ENCODE measurements around the gene NODAL. TPM values are rescaled to one million over a fixed set of nuclear protein-coding genes. Genes with fewer than 3 reads are reported as not detected.

The NODAL gene
- polyA plus RNA-seq, 1 donor from 2014 or later = not detected

GRCh38 chr10:70412356-70412755, 29.1 kb downstream of the NODAL start:
- Histone ChIP-seq H4K20me1 (ENCODE audit: insufficient read depth) (no peaks in the 10 kb centered on the region), H2AFZ (ENCODE audit: low read depth, low read length) (no peak overlapping the region), H3F3A (ENCODE audit: insufficient read depth, low read length, poor library complexity, severe bottlenecking) (no peaks in the 10 kb centered on the region), H3K27me3 (ENCODE audit: insufficient read depth, low read depth, low read length) (no peaks in the 10 kb centered on the region), H3K36me3 (ENCODE audit: insufficient read depth, low read length) (no peaks in the 10 kb centered on the region), H3K9me3 (ENCODE audit: low read length) (no peaks in the 10 kb centered on the region), H3K4me2 (ENCODE audit: low read length) (no peak overlapping the region), H3K9ac (ENCODE audit: low read length) (no peak overlapping the region), H3K9me2 (ENCODE audit: insufficient read depth, low read length) (no peaks in the 10 kb centered on the region), H3K79me2 (replicated peaks; ENCODE audit: insufficient read depth, low read length) (peaks cover 54% of the 10 kb centered on the region), H3K4me3 (ENCODE audit: low read length) (no peak overlapping the region), H3K27ac (ENCODE audit: low read length) (no peak overlapping the region)
- TF ChIP-seq EP300 (conservative IDR thresholded peaks at IDR 0.05; ENCODE audit: poor library complexity, severe bottlenecking) (no peak), EZH2 (IDR thresholded peaks at IDR 0.05; ENCODE audit: borderline replicate concordance, insufficient read depth, low read length, poor library complexity, severe bottlenecking) (no peak), CTCF (IDR thresholded peaks at IDR 0.05; ENCODE audit: poor library complexity, severe bottlenecking) (no peak), SMC3 (conservative IDR thresholded peaks at IDR 0.05; ENCODE audit: poor library complexity) (no peak)

GRCh38 chr10:70410608-70411007, 30.9 kb downstream of the NODAL start:
- Histone ChIP-seq H3K9me2 (ENCODE audit: insufficient read depth, low read length) (no peaks in the 10 kb centered on the region), H3K9ac (ENCODE audit: low read length) (no peak overlapping the region), H2AFZ (ENCODE audit: low read depth, low read length) (no peak overlapping the region), H3K27me3 (ENCODE audit: insufficient read depth, low read depth, low read length) (no peaks in the 10 kb centered on the region), H4K20me1 (ENCODE audit: insufficient read depth) (peaks cover 1% of the 10 kb centered on the region), H3F3A (ENCODE audit: insufficient read depth, low read length, poor library complexity, severe bottlenecking) (no peaks in the 10 kb centered on the region), H3K27ac (ENCODE audit: low read length) (no peak overlapping the region), H3K36me3 (ENCODE audit: insufficient read depth, low read length) (no peaks in the 10 kb centered on the region), H3K9me3 (ENCODE audit: low read length) (no peaks in the 10 kb centered on the region), H3K4me2 (ENCODE audit: low read length) (no peak overlapping the region), H3K4me3 (ENCODE audit: low read length) (no peak overlapping the region), H3K79me2 (replicated peaks; ENCODE audit: insufficient read depth, low read length) (peaks cover 67% of the 10 kb centered on the region)
- TF ChIP-seq POLR2AphosphoS5 (IDR thresholded peaks at IDR 0.05) = no peak
- TF ChIP-seq TAF1 (IDR thresholded peaks at IDR 0.05; ENCODE audit: low read depth) = no peak
- TF ChIP-seq SMC3 (conservative IDR thresholded peaks at IDR 0.05; ENCODE audit: poor library complexity) = no peak
- TF ChIP-seq MXI1 (conservative IDR thresholded peaks at IDR 0.05; ENCODE audit: poor library complexity, severe bottlenecking) = no peak
- no peak for TF ChIP-seq REST (IDR thresholded peaks at IDR 0.05; ENCODE audit: borderline replicate concordance)
- no peak for TF ChIP-seq EZH2 (IDR thresholded peaks at IDR 0.05; ENCODE audit: borderline replicate concordance, insufficient read depth, low read length, poor library complexity, severe bottlenecking)
- no peak for TF ChIP-seq RAD21 (conservative IDR thresholded peaks at IDR 0.05)
- TF ChIP-seq CTCF (IDR thresholded peaks at IDR 0.05; ENCODE audit: poor library complexity, severe bottlenecking) = no peak

Data from neural cell (in vitro differentiated cells).